Adrenal gland (tissue), 12 donors: ENCODE measurements around the gene TMEM132D. TPM values are rescaled to one million over a fixed set of nuclear protein-coding genes. Genes with fewer than 3 reads are reported as not detected.

Experiments used
- DNase-seq, 7 donors: peaks; one replicate each; pipeline ENCODE4 v3.0.0-alpha.2; 2019 to 2020
- H3K27ac ChIP-seq, 5 donors: fragments of 200-600 bp; sonication (generic) in 4 of 5; 1 replicate in 3 of 5; 2 replicates in 2 of 5; pipeline versions ENCODE4 v1.5.1 to v1.8.0; 2016 to 2020; ENCODE audit warnings: mild to moderate bottlenecking in 1 of 5
- H3K27me3 ChIP-seq: fragments of 200-600 bp; 2 replicates; pipeline ENCODE4 v1.8.0; 2021
- H3K36me3 ChIP-seq, 2 donors: fragments of 200-600 bp; replicated peaks in 1 of 2; 1 replicate in 1 of 2; 2 replicates in 1 of 2; pipeline versions ENCODE4 v1.5.1 to v1.8.0; 2018 to 2022
- H3K4me1 ChIP-seq, 2 donors: fragments of 200-600 bp; replicated peaks in 1 of 2; 1 replicate in 1 of 2; 2 replicates in 1 of 2; pipeline versions ENCODE4 v1.5.1 to v1.8.0; 2018 to 2021
- H3K4me3 ChIP-seq, 4 donors: fragments of 200-600 bp; sonication (generic) in 3 of 4; one replicate each; pipeline ENCODE4 v1.5.1; 2016 to 2018
- H3K9me3 ChIP-seq, 3 donors: fragments of 200-600 bp; sonication (generic) in 1 of 3; replicated peaks in 1 of 3; 1 replicate in 2 of 3; 2 replicates in 1 of 3; pipeline versions ENCODE4 v1.5.1 to v1.8.0; 2016 to 2021
- CTCF ChIP-seq, 6 experiments: fragments of 450-650 bp in 4 of 6; fragments of 200-600 bp in 2 of 6; sonication (generic) in 1 of 6; IDR thresholded peaks; 1 replicate in 5 of 6; 2 replicates in 1 of 6; pipeline versions ENCODE4 v1.5.1 to v1.8.0; 2016 to 2021; ENCODE audit warnings: antibody characterized with exemption in 6 of 6, mild to moderate bottlenecking in 2 of 6, moderate library complexity in 1 of 6
- POLR2A ChIP-seq, 2 donors: fragments of 450-650 bp; IDR thresholded peaks; one replicate each; pipeline ENCODE4 v1.6.1; 2017; ENCODE audit warnings: antibody characterized with exemption in 2 of 2, mild to moderate bottlenecking in 2 of 2, moderate library complexity in 1 of 2
- WGBS, 4 donors: extraction: QIAGEN DNeasy Blood & Tissue Kit in 2 of 4; methylation state at CpG; one replicate each; pipeline versions ENCODE4 v1.1.5 to v1.1.7; 2013 to 2017; 5-methylcytosine and 5-hydroxymethylcytosine counted together
- intact Hi-C, 2 donors: fragments of 100-400 bp; cut with DNase I; formaldehyde crosslinking; loops; one replicate each; pipeline versions ENCODE4 v1.14.1 to v1.15.0; 2022 to 2023
- polyA plus RNA-seq, 3 donors: library from polyadenylated mRNA; stranded (reverse); fragments of 200-250 nt in 2 of 3; fragments of 350-450 nt in 1 of 3; fragmentation: Illumina TruSeq in 1 of 3; extraction: RNeasy Lipid Tissue Mini Kit (QIAGEN cat#74804) in 1 of 3; gene quantifications; one replicate each; pipeline ENCODE4 v1.2.3, GENCODE V29; 2013 to 2014
- total RNA-seq, 9 donors: library from RNA; depleted of rRNA in 4 of 9; stranded (reverse); fragments of >200 nt in 4 of 9; fragments of 120-200 nt in 1 of 9; fragmentation: NEBNext Ultra II Directional in 1 of 9; extraction: Animal tissue kit (Norgen Biotek cat#: 25700) in 1 of 9; gene quantifications; one replicate each; pipeline versions ENCODE4 v1.1.0 to v1.2.4, GENCODE V29; 2013 to 2023
- donor health status: healthy with polysubstance abuse.
- donor health status: Bipolar disorder and iron deficiency.
- donor health status: DM: yes; HTN: yes; CAD: no.
- donor health status: DM: no; HTN: no; CAD: no.
- donor health status: DM: no; HTN: no; CAD: no.
- donor health status: DM: yes; HTN: yes; CAD: no.

Gene TMEM132D
- total and polyA plus RNA-seq, 12 donors: 0.03 to 0.83 (median 0.35) TPM; not detected in 8

DNA sequence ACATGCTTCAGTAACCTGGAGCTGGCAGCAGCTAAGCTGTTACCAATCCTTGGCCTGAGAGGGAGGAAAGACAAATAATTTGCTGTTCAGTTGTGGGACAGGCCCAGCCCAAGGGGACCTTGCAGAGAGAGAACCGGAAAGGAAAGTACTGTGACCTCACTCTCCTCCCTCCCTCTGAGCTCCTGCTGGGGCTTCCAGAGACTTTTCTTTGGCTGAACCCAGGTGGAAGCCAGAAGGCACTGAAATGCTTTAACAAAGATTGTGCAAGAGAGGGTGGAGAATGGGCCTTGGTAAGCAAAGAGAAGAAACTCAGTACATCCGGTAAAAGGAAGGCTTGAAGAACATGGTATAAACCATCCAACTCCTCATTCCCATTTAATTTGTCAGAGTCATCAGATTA is 593.5 kb downstream of the TMEM132D start:
- Histone ChIP-seq H3K36me3 (no peaks in the 10 kb centered on the region), H3K27me3 (no peaks in the 10 kb centered on the region), H3K9me3 (no peaks in the 10 kb centered on the region), H3K4me3 (no peak overlapping the region), H3K27ac (no peak overlapping the region), H3K4me1 (no peaks in the 10 kb centered on the region)
- intact Hi-C loops: no loop called here
- 66 to 81% (median 70%) methylated on average over 2 of the region's 2 CpGs for WGBS, 4 donors
- no peak for DNase-seq
- TF ChIP-seq POLR2A (IDR thresholded peaks at IDR 0.05) (no peak), CTCF (IDR thresholded peaks at IDR 0.05) (no peak)

GRCh38 chr12:129305851-129306250 is 598.0 kb downstream of the TMEM132D start:
- intact Hi-C loops: no loop called here
- WGBS, 4 donors: 72 to 74% (median 73%) methylated on average over 4 of the region's 4 CpGs
- Histone ChIP-seq H3K27me3 (no peaks in the 10 kb centered on the region), H3K9me3 (no peaks in the 10 kb centered on the region), H3K27ac (no peak overlapping the region), H3K4me3 (no peak overlapping the region), H3K36me3 (no peaks in the 10 kb centered on the region), H3K4me1 (no peaks in the 10 kb centered on the region)
- DNase-seq: no peak
- TF ChIP-seq POLR2A (IDR thresholded peaks at IDR 0.05) (no peak), CTCF (IDR thresholded peaks at IDR 0.05) (no peak)

DNA sequence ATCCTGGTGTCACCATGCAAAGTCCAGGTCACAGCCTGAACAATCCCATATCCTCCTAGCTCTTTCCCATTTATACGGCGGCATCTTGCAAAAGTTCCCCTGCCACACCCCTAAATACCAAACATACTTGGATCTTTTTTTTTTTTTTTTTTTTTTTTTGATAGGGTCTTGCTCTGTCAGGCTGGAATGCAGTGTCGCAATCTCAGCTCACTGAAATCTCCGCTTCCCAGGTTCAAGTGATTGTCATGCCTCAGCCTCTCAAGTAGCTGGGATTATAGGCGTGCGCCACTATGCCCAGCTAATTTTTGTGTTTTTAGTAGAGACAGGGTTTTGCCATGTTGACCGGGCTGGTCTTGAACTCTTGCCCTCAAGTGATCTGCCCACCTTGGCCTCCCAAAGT is 599.3 kb downstream of the TMEM132D start:
- H3K4me1 ChIP-seq: no peaks in the 10 kb centered on the region
- no peak overlapping the region for H3K4me3 ChIP-seq
- WGBS, 4 donors: 75 to 91% (median 85%) methylated on average over 7 of the region's 7 CpGs
- no peaks in the 10 kb centered on the region for H3K9me3 ChIP-seq
- H3K27me3 ChIP-seq: no peaks in the 10 kb centered on the region
- TF ChIP-seq POLR2A (IDR thresholded peaks at IDR 0.05) (no peak), CTCF (IDR thresholded peaks at IDR 0.05) (no peak)
- intact Hi-C loops: no loop called here
- DNase-seq: no peak
- no peak overlapping the region for H3K27ac ChIP-seq
- H3K36me3 ChIP-seq: no peaks in the 10 kb centered on the region

GRCh38 chr12:129300011-129300410 is 603.8 kb downstream of the TMEM132D start:
- no peak for TF ChIP-seq POLR2A (IDR thresholded peaks at IDR 0.05)
- no peak for TF ChIP-seq CTCF (IDR thresholded peaks at IDR 0.05)
- no peak overlapping the region for H3K4me3 ChIP-seq
- H3K27ac ChIP-seq: no peak overlapping the region
- H3K9me3 ChIP-seq: no peaks in the 10 kb centered on the region
- H3K36me3 ChIP-seq: no peaks in the 10 kb centered on the region
- H3K27me3 ChIP-seq: no peaks in the 10 kb centered on the region
- 76 to 84% (median 79%) methylated on average over 8 of the region's 8 CpGs for WGBS, 4 donors
- intact Hi-C loops: no loop called here
- no peaks in the 10 kb centered on the region for H3K4me1 ChIP-seq
- DNase-seq: no peak
